H1 (cell line): ENCODE measurements around the gene CEP192. TPM values are rescaled to one million over a fixed set of nuclear protein-coding genes. Genes with fewer than 3 reads are reported as not detected.
"Not testable (repeated sequence)": the region's sequence is repeated elsewhere in the genome, so short reads cannot be mapped to it uniquely, and the experiment has no call there.

Source experiments
- CTCF ChIA-PET: fragments of 300-600 bp; sonication (Branson Sonifier 250); formaldehyde crosslinking; loops from one replicate; lab custom pipeline; 2021; ENCODE audit not compliant: partially characterized antibody; lab: Charles Lee
- POLR2A ChIA-PET: fragments of 300-600 bp; sonication (Branson Sonifier 250); formaldehyde crosslinking; loops from one replicate; lab custom pipeline; 2021; ENCODE audit warnings: inconsistent platforms; ENCODE audit not compliant: partially characterized antibody; lab: Charles Lee
- DNase-seq, 2 experiments: peaks; one replicate each; pipeline versions ENCODE4 v3.0.0 to v3.0.0-alpha.2; 2010 to 2022; ENCODE audit warnings: low spot score in 2 of 2, low read depth in 1 of 2, mixed read lengths in 1 of 2
- FAIRE-seq: peaks from 2 replicates; lab custom pipeline; 2011; peaks lifted over from hg19 to GRCh38; lab: Jason Lieb, UNC
- H2AFZ ChIP-seq: 2 replicates; pipeline ENCODE4 v1.8.1; 2012; ENCODE audit warnings: low read length, inconsistent platforms
- H2AK5ac ChIP-seq: 2 replicates; pipeline ENCODE4 v1.6.1; 2013; ENCODE audit warnings: low read depth, low read length
- H2BK120ac ChIP-seq: replicated peaks from 2 replicates; pipeline ENCODE3; 2013; ENCODE audit warnings: low read depth, low read length, inconsistent platforms
- H2BK12ac ChIP-seq: 2 replicates; pipeline ENCODE4 v1.6.1; 2013; ENCODE audit warnings: low read depth, low read length
- H2BK15ac ChIP-seq: 2 replicates; pipeline ENCODE4 v1.6.1; 2013; ENCODE audit warnings: low read length
- H2BK20ac ChIP-seq: 2 replicates; pipeline ENCODE4 v1.6.1; 2013; ENCODE audit warnings: low read length
- H2BK5ac ChIP-seq: 2 replicates; pipeline ENCODE4 v1.6.1; 2013; ENCODE audit warnings: low read depth, low read length
- H3K14ac ChIP-seq: 2 replicates; pipeline ENCODE4 v1.6.1; 2013; ENCODE audit warnings: inconsistent platforms; ENCODE audit not compliant: insufficient read length
- H3K18ac ChIP-seq: 2 replicates; pipeline ENCODE4 v1.6.1; 2013; ENCODE audit warnings: low read length; ENCODE audit errors: extremely low read depth
- H3K23ac ChIP-seq: 2 replicates; pipeline ENCODE4 v1.6.1; 2013; ENCODE audit warnings: inconsistent platforms; ENCODE audit not compliant: insufficient read length
- H3K23me2 ChIP-seq: 2 replicates; pipeline ENCODE4 v1.6.1; 2013; ENCODE audit warnings: low read depth, low read length
- H3K27ac ChIP-seq: 2 replicates; pipeline ENCODE4 v1.6.1; 2011; ENCODE audit warnings: low read depth, low read length, inconsistent platforms
- H3K27me3 ChIP-seq, 4 experiments: replicated peaks in 1 of 4; 1 replicate in 1 of 4; 2 replicates in 3 of 4; pipeline versions ENCODE4 v1.6.1 to v1.8.1; 2011 to 2013; ENCODE audit warnings: low read length in 3 of 4, mild to moderate bottlenecking in 3 of 4, inconsistent platforms in 2 of 4, mixed read lengths in 2 of 4, moderate library complexity in 1 of 4; ENCODE audit not compliant: control insufficient read depth in 3 of 4, insufficient read depth in 3 of 4; ENCODE audit errors: extremely low read depth in 1 of 4
- H3K36me3 ChIP-seq, 4 experiments: 2 replicates each; pipeline versions ENCODE4 v1.6.1 to v1.8.1; 2011 to 2013; ENCODE audit warnings: mild to moderate bottlenecking in 4 of 4, low read length in 3 of 4, moderate library complexity in 2 of 4, control low read depth in 1 of 4, inconsistent platforms in 1 of 4; ENCODE audit not compliant: insufficient read depth in 4 of 4, control insufficient read depth in 2 of 4
- H3K4ac ChIP-seq: replicated peaks from 2 replicates; pipeline ENCODE3; 2013; ENCODE audit warnings: low read length, low read depth, mixed read lengths, inconsistent platforms; ENCODE audit not compliant: insufficient read length
- H3K4me1 ChIP-seq, 4 experiments: replicated peaks in 1 of 4; 1 replicate in 1 of 4; 2 replicates in 3 of 4; pipeline versions ENCODE4 v1.6.1 to v1.8.1; 2011 to 2013; ENCODE audit warnings: low read length in 3 of 4, inconsistent platforms in 2 of 4, mixed read lengths in 1 of 4; ENCODE audit not compliant: insufficient read depth in 4 of 4, control insufficient read depth in 3 of 4
- H3K4me2 ChIP-seq, 2 experiments: 2 replicates each; pipeline versions ENCODE4 v1.6.1 to v1.8.1; 2011 to 2013; ENCODE audit warnings: low read depth in 2 of 2, low read length in 2 of 2, control low read depth in 1 of 2, inconsistent platforms in 1 of 2, mild to moderate bottlenecking in 1 of 2; ENCODE audit not compliant: insufficient read depth in 1 of 2
- H3K4me3 ChIP-seq, 4 experiments: fragments of 200-600, 300-600 bp in 1 of 4; sonication (generic), shearing (Covaris generic), sonication (Bioruptor Twin) in 1 of 4; 2 replicates each; pipeline versions ENCODE4 v1.5.1 to v1.8.1; 2011 to 2016; ENCODE audit warnings: low read length in 4 of 4, low read depth in 3 of 4, control low read depth in 2 of 4, inconsistent platforms in 2 of 4, mild to moderate bottlenecking in 2 of 4, mixed read lengths in 1 of 4, moderate library complexity in 1 of 4; ENCODE audit not compliant: insufficient read depth in 2 of 4; ENCODE audit errors: extremely low read depth in 1 of 4
- H3K56ac ChIP-seq: replicated peaks from 2 replicates; pipeline ENCODE3; 2013; ENCODE audit warnings: low read depth, mild to moderate bottlenecking, mixed read lengths, low read length, inconsistent platforms; ENCODE audit not compliant: insufficient read length
- H3K79me1 ChIP-seq: 2 replicates; pipeline ENCODE4 v1.6.1; 2013; ENCODE audit warnings: low read depth, low read length, control low read depth
- H3K79me2 ChIP-seq, 2 experiments: 2 replicates each; pipeline versions ENCODE4 v1.6.1 to v1.8.1; 2012 to 2013; ENCODE audit warnings: low read length in 2 of 2, mild to moderate bottlenecking in 2 of 2, inconsistent platforms in 1 of 2; ENCODE audit not compliant: insufficient read depth in 2 of 2, control insufficient read depth in 1 of 2
- H3K9ac ChIP-seq, 4 experiments: replicated peaks in 1 of 4; 1 replicate in 1 of 4; 2 replicates in 3 of 4; pipeline versions ENCODE4 v1.6.1 to v1.8.1; 2011 to 2013; ENCODE audit warnings: low read depth in 3 of 4, low read length in 3 of 4, control low read depth in 2 of 4, mild to moderate bottlenecking in 2 of 4, moderate library complexity in 2 of 4, inconsistent platforms in 1 of 4; ENCODE audit errors: extremely low read depth in 1 of 4
- H3K9me3 ChIP-seq, 2 experiments: 2 replicates each; pipeline versions ENCODE4 v1.6.1 to v1.8.1; 2012 to 2013; ENCODE audit warnings: mild to moderate bottlenecking in 2 of 2, moderate library complexity in 2 of 2, control low read depth in 1 of 2, inconsistent platforms in 1 of 2, low read depth in 1 of 2, low read length in 1 of 2, mixed read lengths in 1 of 2; ENCODE audit not compliant: insufficient read depth in 2 of 2
- H4K20me1 ChIP-seq, 2 experiments: replicated peaks in 1 of 2; 2 replicates each; pipeline versions ENCODE3 to v1.8.1; 2011 to 2013; ENCODE audit warnings: inconsistent platforms in 2 of 2, low read length in 2 of 2, mild to moderate bottlenecking in 1 of 2; ENCODE audit not compliant: insufficient read depth in 2 of 2, control insufficient read depth in 1 of 2
- H4K5ac ChIP-seq: 2 replicates; pipeline ENCODE4 v1.6.1; 2013; ENCODE audit warnings: low read length, low read depth, mixed read lengths, inconsistent platforms; ENCODE audit not compliant: insufficient read length
- H4K8ac ChIP-seq: 2 replicates; pipeline ENCODE4 v1.8.0; 2013; ENCODE audit warnings: mild to moderate bottlenecking, moderate library complexity, low read length, inconsistent platforms; ENCODE audit not compliant: insufficient read depth; ENCODE audit errors: extremely low read depth
- H4K91ac ChIP-seq: replicated peaks from 2 replicates; pipeline ENCODE3; 2013; ENCODE audit warnings: low read length, mixed read lengths, inconsistent platforms; ENCODE audit not compliant: insufficient read length
- WGBS, 2 experiments: shearing (Covaris generic) in 1 of 2; methylation state at CpG; one replicate each; pipeline versions ENCODE4 v1.1.6 to v1.1.7; 2013 to 2015; ENCODE audit warnings: low lambda C conversion rate in 2 of 2, mixed read lengths in 2 of 2, inconsistent platforms in 1 of 2, low coverage in 1 of 2, missing lambda C conversion rate in 1 of 2; ENCODE audit not compliant: insufficient replicate concordance in 2 of 2, insufficient coverage in 1 of 2, insufficient read length in 1 of 2; ENCODE audit errors: extremely low coverage in 1 of 2, missing lambda C conversion rate in 1 of 2; 5-methylcytosine and 5-hydroxymethylcytosine counted together
- polyA plus RNA-seq, 7 experiments: library from polyadenylated mRNA; depleted of rRNA in 3 of 7; stranded (reverse) in 5 of 7; unstranded in 2 of 7; fragments of >200 nt in 5 of 7; fragments of 200-250 nt in 2 of 7; gene quantifications; 1 replicate in 5 of 7; 2 replicates in 1 of 7; 4 replicates in 1 of 7; pipeline versions ENCODE4 v1.2.1 to v1.2.3, GENCODE V29; 2011 to 2013; ENCODE audit warnings: missing spikeins in 2 of 7, mixed read lengths in 2 of 7
- total RNA-seq: library from RNA; stranded (reverse); fragmentation: NEBNext Ultra II Directional; extraction: Animal tissue kit (Norgen Biotek cat#: 25700); gene quantifications from 2 replicates; pipeline ENCODE4 v1.2.1, GENCODE V29; 2021

Gene CEP192
- total and polyA plus RNA-seq, 2 of the 8 experiments (the other 6 are each of a cell fraction or from before 2014, with no cell fraction given), result 13.4 to 23.1 TPM

DNA sequence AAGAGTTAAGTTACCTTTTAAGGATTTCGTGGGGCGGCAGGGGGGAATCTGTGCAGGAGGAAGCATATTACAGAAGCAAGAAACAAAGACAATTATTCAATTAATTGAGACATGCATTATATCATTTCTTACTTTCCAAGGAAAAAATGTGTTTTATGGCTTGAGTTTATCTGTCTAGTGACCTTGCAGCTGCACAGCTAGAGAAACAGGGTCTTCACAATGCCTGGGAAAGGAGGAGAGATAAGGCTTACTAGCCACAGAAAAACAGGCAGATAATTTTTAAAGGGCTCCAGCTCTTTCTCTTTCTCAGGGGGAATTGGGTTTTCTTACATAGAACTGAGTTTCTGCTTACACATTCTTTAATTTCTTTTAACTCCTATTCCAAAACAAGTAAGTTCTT lies 6.2 kb downstream of the CEP192 start:
- not testable (repeated sequence) for H2BK120ac ChIP-seq, H3K27me3 ChIP-seq, DNase-seq, H3K14ac ChIP-seq, H3K27ac ChIP-seq, H3K4me2 ChIP-seq, H3K23me2 ChIP-seq, H3K9ac ChIP-seq, H3K4me3 ChIP-seq, H4K91ac ChIP-seq, H2AFZ ChIP-seq, H2BK15ac ChIP-seq, H3K18ac ChIP-seq, H3K56ac ChIP-seq, H4K8ac ChIP-seq, H3K4ac ChIP-seq, H2BK20ac ChIP-seq, H3K4me1 ChIP-seq, H3K9me3 ChIP-seq, H2BK12ac ChIP-seq, H3K23ac ChIP-seq, H4K5ac ChIP-seq, H2AK5ac ChIP-seq, H4K20me1 ChIP-seq, FAIRE-seq, H2BK5ac ChIP-seq
- peaks cover 0 to 13% (median 1%) of the 10 kb centered on the region in 4 experiments; a peak in 2 of 8 replicates for H3K36me3 ChIP-seq
- H3K79me2 ChIP-seq, result peaks cover 28 to 70% of the 10 kb centered on the region in 2 experiments
- CTCF ChIA-PET, result interaction anchor here (1.1 to 1.3 kb wide), 2 partner anchors 105 to 267 kb away, joined by 3 read pairs; no protein-coding TSS in a partner anchor
- H3K79me1 ChIP-seq, result peaks cover 23% of the 10 kb centered on the region
- 89% methylated on average over 2 of the region's 2 CpGs; no CpG with 5 or more reads in 1 of the 2 experiments for WGBS, 2 experiments
- POLR2A ChIA-PET, result interaction anchor here (1.1 kb wide), 1 partner anchor 9 kb away, joined by 3 read pairs; no protein-coding TSS in a partner anchor
